ENCODE measurements around the gene PTPRH. TPM values are rescaled to one million over a fixed set of nuclear protein-coding genes. Genes with fewer than 3 reads are reported as not detected.

The PTPRH gene
- total and polyA plus RNA-seq, 9 of the 15 experiments (the other 6 are each of a cell fraction or from before 2014, with no cell fraction given): 0.87 to 34.3 (median 22.7) TPM

- in situ Hi-C loops (cut with MboI) (loop anchor here (25.0 kb wide), 1 partner anchor 499 kb away; the partner anchor contains the start of genes CCDC106, ZNF580 and ZNF581), intact Hi-C loops (cut with micrococcal nuclease) (no loop called here)
- ChIA-PET POLR2A (no interaction called here), CTCF (ENCODE audit: low intra/inter-chr PET ratio) (no interaction called here)
- ATAC-seq (no peak), FAIRE-seq (no peak), DNase-seq (ENCODE audit: extremely low read depth in 1 of 4, low spot score in 3 of 4) (peak in 1 of 4 experiments; percentile 5)
- Histone ChIP-seq H3K27me3 (ENCODE audit: control insufficient read depth in 2 of 2, insufficient read depth in 2 of 2, low read length in 2 of 2) (no peaks in the 10 kb centered on the region), H3K9me1 (ENCODE audit: control insufficient read depth, insufficient read depth, low read length) (no peaks in the 10 kb centered on the region), H3K27ac (ENCODE audit: extremely low read depth, low read depth, low read length) (no peak overlapping the region), H3K9me3 (replicated peaks; ENCODE audit: control insufficient read depth, insufficient read depth, low read depth, low read length) (no peaks in the 10 kb centered on the region), H3K4me2 (ENCODE audit: insufficient read depth, low read length) (no peak overlapping the region), H3K4me1 (replicated peaks in 1 of 2; ENCODE audit: control insufficient read depth in 2 of 2, insufficient read depth in 2 of 2, low read length in 2 of 2) (peaks cover 0 to 32% of the 10 kb centered on the region in 2 experiments; a peak in 2 of 5 replicates), H3K9ac (ENCODE audit: insufficient read depth in 1 of 2, low read depth in 2 of 2, low read length in 2 of 2) (no peak overlapping the region), H3K4me3 (no peak overlapping the region), H2AFZ (ENCODE audit: low read depth, low read length) (no peak overlapping the region), H4K20me1 (replicated peaks; ENCODE audit: control insufficient read depth, insufficient read depth, low read length) (no peaks in the 10 kb centered on the region), H3K36me3 (ENCODE audit: control insufficient read depth, insufficient read depth, low read length) (peaks cover 57% of the 10 kb centered on the region), H3K79me2 (ENCODE audit: control insufficient read depth, insufficient read depth, low read length) (no peaks in the 10 kb centered on the region)
- WGBS (ENCODE audit: insufficient coverage, low coverage, missing lambda C conversion rate): 89% methylated on average over 4 of the region's 9 CpGs
- TF ChIP-seq POLR2G (IDR thresholded peaks at IDR 0.05; ENCODE audit: low read depth, low read length) (peak; percentile 42; the same call in 1 of the 2 replicates), SMARCC2 (IDR thresholded peaks at IDR 0.05; ENCODE audit: low read depth) (no peak)
- no TSS peak for BruUV-seq (replicated peaks)
These were observed 71.4 kb downstream of the PTPRH start for GRCh38 chr19:55137915-55138314.

GRCh38 chr19:55136399-55137102 is 72.8 kb downstream of the PTPRH start:
- no peak overlapping the region for H3K4me3 ChIP-seq
- in situ Hi-C loops (cut with MboI): loop anchor here (25.0 kb wide), 1 partner anchor 501 kb away; the partner anchor contains the start of genes CCDC106, ZNF580 and ZNF581
- no peaks in the 10 kb centered on the region for H3K27me3 ChIP-seq (ENCODE audit: control insufficient read depth in 2 of 2, insufficient read depth in 2 of 2, low read length in 2 of 2)
- H2AFZ ChIP-seq (ENCODE audit: low read depth, low read length): no peak overlapping the region
- POLR2A ChIA-PET: interaction anchor here (1.0 to 1.6 kb wide), 2 partner anchors 10 to 23 kb away, joined by 3 to 4 read pairs; no protein-coding TSS in a partner anchor
- ATAC-seq: no peak
- FAIRE-seq: no peak
- 88% methylated on average over 16 of the region's 17 CpGs for WGBS (ENCODE audit: insufficient coverage, low coverage, missing lambda C conversion rate)
- H4K20me1 ChIP-seq (replicated peaks; ENCODE audit: control insufficient read depth, insufficient read depth, low read length): no peaks in the 10 kb centered on the region
- H3K4me1 ChIP-seq (replicated peaks in 1 of 2; ENCODE audit: control insufficient read depth in 2 of 2, insufficient read depth in 2 of 2, low read length in 2 of 2): peaks cover 0 to 24% of the 10 kb centered on the region in 2 experiments; a peak in 2 of 5 replicates
- CTCF ChIA-PET (ENCODE audit: low intra/inter-chr PET ratio): interaction anchor here (0.5 kb wide), 1 partner anchor 165 kb away, joined by 3 read pairs; no protein-coding TSS in a partner anchor
- H3K27ac ChIP-seq (ENCODE audit: extremely low read depth, low read depth, low read length): no peak overlapping the region
- peaks cover 61% of the 10 kb centered on the region for H3K36me3 ChIP-seq (ENCODE audit: control insufficient read depth, insufficient read depth, low read length)
- H3K9ac ChIP-seq (ENCODE audit: insufficient read depth in 1 of 2, low read depth in 2 of 2, low read length in 2 of 2): peak overlapping the region in 1 of 2 experiments; percentile 60; a peak in 1 of 4 replicates
- H3K9me1 ChIP-seq (ENCODE audit: control insufficient read depth, insufficient read depth, low read length): no peaks in the 10 kb centered on the region
- no TSS peak for BruUV-seq (replicated peaks)
- no peaks in the 10 kb centered on the region for H3K79me2 ChIP-seq (ENCODE audit: control insufficient read depth, insufficient read depth, low read length)
- intact Hi-C loops (cut with micrococcal nuclease): no loop called here
- no peaks in the 10 kb centered on the region for H3K9me3 ChIP-seq (replicated peaks; ENCODE audit: control insufficient read depth, insufficient read depth, low read depth, low read length)
- no peak overlapping the region for H3K4me2 ChIP-seq (ENCODE audit: insufficient read depth, low read length)
- TF ChIP-seq ZBTB9 (CRISPR knock-in tag; IDR thresholded peaks at IDR 0.05) (peak; percentile 80; the same call in 1 of the 2 replicates), RHOXF2B (CRISPR knock-in tag; conservative IDR thresholded peaks at IDR 0.05) (no peak), FUS (optimal IDR thresholded peaks at IDR 0.05; ENCODE audit: low read depth, low read length) (no peak), FOXA3 (CRISPR knock-in tag; conservative IDR thresholded peaks at IDR 0.05 in 1 of 2, IDR thresholded peaks at IDR 0.05 in 1 of 2) (no peak), ZKSCAN1 (IDR thresholded peaks at IDR 0.05; ENCODE audit: low read depth, low read length) (no peak), SOX6 (IDR thresholded peaks at IDR 0.05) (no peak)
- DNase-seq (ENCODE audit: extremely low read depth in 1 of 4, low spot score in 3 of 4): no peak

Data from K562 (cell line).